OCI-LY1 (cell line): ENCODE results near the gene PALMD.

ENCODE experiments used
- EZH2 ChIP-seq: fragments of 200-600 bp; sonication (generic), shearing (Covaris generic); IDR thresholded peaks from 2 replicates; pipeline ENCODE4 v1.8.0; 2017; ENCODE audit warnings: borderline replicate concordance, mixed run types, mild to moderate bottlenecking, antibody characterized with exemption, low read length, moderate library complexity, mixed read lengths
- TF ChIP-seq, protein P1 (sequence below): fragments of 200-600 bp; sonication (generic), shearing (Covaris generic); IDR thresholded peaks from 2 replicates; pipeline ENCODE4 v1.5.1; 2017; ENCODE audit warnings: mild to moderate bottlenecking, antibody characterized with exemption, low read length, moderate library complexity, mixed read lengths

DNA sequence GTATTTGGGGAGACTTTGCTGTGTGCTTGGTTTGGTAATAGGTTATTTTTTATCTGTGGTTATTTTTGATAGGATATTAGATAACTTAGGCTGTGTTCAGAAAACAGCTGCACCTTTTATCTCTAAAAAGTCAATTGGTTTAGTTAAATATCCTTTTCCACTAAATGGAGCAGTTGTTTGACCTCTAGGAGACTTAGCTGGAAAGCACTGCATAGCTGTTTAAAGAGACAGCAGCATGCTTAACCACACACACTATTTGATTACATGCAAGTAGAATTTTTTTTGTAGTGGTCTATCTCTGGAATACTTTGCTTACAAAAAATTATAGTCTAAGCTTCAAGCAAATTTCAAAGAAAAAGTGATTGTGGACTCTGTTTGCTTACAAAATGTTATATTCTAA, 6.5 kb upstream of the PALMD start:
- TF ChIP-seq, protein P1, sequence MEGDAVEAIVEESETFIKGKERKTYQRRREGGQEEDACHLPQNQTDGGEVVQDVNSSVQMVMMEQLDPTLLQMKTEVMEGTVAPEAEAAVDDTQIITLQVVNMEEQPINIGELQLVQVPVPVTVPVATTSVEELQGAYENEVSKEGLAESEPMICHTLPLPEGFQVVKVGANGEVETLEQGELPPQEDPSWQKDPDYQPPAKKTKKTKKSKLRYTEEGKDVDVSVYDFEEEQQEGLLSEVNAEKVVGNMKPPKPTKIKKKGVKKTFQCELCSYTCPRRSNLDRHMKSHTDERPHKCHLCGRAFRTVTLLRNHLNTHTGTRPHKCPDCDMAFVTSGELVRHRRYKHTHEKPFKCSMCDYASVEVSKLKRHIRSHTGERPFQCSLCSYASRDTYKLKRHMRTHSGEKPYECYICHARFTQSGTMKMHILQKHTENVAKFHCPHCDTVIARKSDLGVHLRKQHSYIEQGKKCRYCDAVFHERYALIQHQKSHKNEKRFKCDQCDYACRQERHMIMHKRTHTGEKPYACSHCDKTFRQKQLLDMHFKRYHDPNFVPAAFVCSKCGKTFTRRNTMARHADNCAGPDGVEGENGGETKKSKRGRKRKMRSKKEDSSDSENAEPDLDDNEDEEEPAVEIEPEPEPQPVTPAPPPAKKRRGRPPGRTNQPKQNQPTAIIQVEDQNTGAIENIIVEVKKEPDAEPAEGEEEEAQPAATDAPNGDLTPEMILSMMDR: no peak
- TF ChIP-seq EZH2: no peak
